Stimulated activated CD4-positive, alpha-beta T cell treated with anti-CD3 and anti-CD28 coated beads, Interleukin-1b, Interleukin-23, amount 100 ng/mL, for 24 hours (primary cell): Measurements from ENCODE around the gene KIAA0586.
"Not testable (repeated sequence)": the region's sequence is repeated elsewhere in the genome, so short reads cannot be mapped to it uniquely, and the experiment has no call there.

Source experiments
- DNase-seq, 4 experiments: peaks; one replicate each; pipeline ENCODE4 v3.0.0-alpha.2; 2020; ENCODE audit warnings: low read depth in 4 of 4, low spot score in 1 of 4

Gene KIAA0586

GRCh38 chr14:58463147-58463546 is 35.6 kb downstream of the KIAA0586 start:
- DNase-seq, result no peak

- no peak for DNase-seq
Observed at GRCh38 chr14:58464652-58465051, 37.1 kb downstream of the KIAA0586 start.

GRCh38 chr14:58465421-58465820 is 37.9 kb downstream of the KIAA0586 start:
- no peak for DNase-seq

- no peak for DNase-seq
Observed at GRCh38 chr14:58466459-58466858, 38.9 kb downstream of the KIAA0586 start.

- no peak for DNase-seq
Observed at GRCh38 chr14:58467575-58467974, 40.1 kb downstream of the KIAA0586 start.

GRCh38 chr14:58469309-58469708 is 41.8 kb downstream of the KIAA0586 start:
- DNase-seq, result no peak

GRCh38 chr14:58476320-58476719 is 48.8 kb downstream of the KIAA0586 start:
- no peak for DNase-seq

GRCh38 chr14:58477653-58478052 is 50.1 kb downstream of the KIAA0586 start:
- no peak for DNase-seq

- not testable (repeated sequence) for DNase-seq
Observed at GRCh38 chr14:58478329-58478728, 50.8 kb downstream of the KIAA0586 start.

GRCh38 chr14:58479975-58480374 is 52.5 kb downstream of the KIAA0586 start:
- DNase-seq, result no peak

GRCh38 chr14:58484176-58484575 is 56.7 kb downstream of the KIAA0586 start:
- no peak for DNase-seq

- no peak for DNase-seq
Observed at GRCh38 chr14:58488550-58488949, 61.0 kb downstream of the KIAA0586 start.

- no peak for DNase-seq
Observed at GRCh38 chr14:58491593-58491992, 64.1 kb downstream of the KIAA0586 start.

- DNase-seq, result no peak
Observed at GRCh38 chr14:58492044-58492443, 64.5 kb downstream of the KIAA0586 start.

GRCh38 chr14:58501214-58501816 is 73.8 kb downstream of the KIAA0586 start:
- DNase-seq, result peak in 1 of 4 experiments; percentile 8

- DNase-seq, result no peak
Observed at GRCh38 chr14:58513272-58513671, 85.8 kb downstream of the KIAA0586 start.

- DNase-seq, result no peak
Observed at GRCh38 chr14:58517592-58517991, 90.1 kb downstream of the KIAA0586 start.

- not testable (repeated sequence) for DNase-seq
Observed at GRCh38 chr14:58525691-58526090, 98.2 kb downstream of the KIAA0586 start.

GRCh38 chr14:58533446-58533845 is 105.9 kb downstream of the KIAA0586 start:
- DNase-seq, result no peak

- DNase-seq, result no peak
Observed at GRCh38 chr14:58535044-58535443, 107.5 kb downstream of the KIAA0586 start.

GRCh38 chr14:58537004-58537403 is 109.5 kb downstream of the KIAA0586 start:
- DNase-seq, result no peak

- no peak for DNase-seq
Observed at GRCh38 chr14:58540749-58541632, 113.5 kb downstream of the KIAA0586 start.

- DNase-seq, result no peak
Observed at GRCh38 chr14:58541633-58542022, 114.1 kb downstream of the KIAA0586 start.
